22Rv1 (cell line): ENCODE data around the gene ANKS1B.

Experiments
- H3K27ac ChIP-seq: fragments of 450-650 bp; 2 replicates; pipeline ENCODE4 v1.5.1; 2017
- ZFX ChIP-seq: fragments of 450-650 bp; IDR thresholded peaks from 2 replicates; pipeline ENCODE4 v1.6.1; 2017; ENCODE audit warnings: antibody characterized with exemption, borderline replicate concordance
- TF ChIP-seq, protein P1 (sequence below): fragments of 450-650 bp; IDR thresholded peaks from 2 replicates; pipeline ENCODE4 v1.5.1; 2017; ENCODE audit warnings: mild to moderate bottlenecking

ANKS1B gene

DNA sequence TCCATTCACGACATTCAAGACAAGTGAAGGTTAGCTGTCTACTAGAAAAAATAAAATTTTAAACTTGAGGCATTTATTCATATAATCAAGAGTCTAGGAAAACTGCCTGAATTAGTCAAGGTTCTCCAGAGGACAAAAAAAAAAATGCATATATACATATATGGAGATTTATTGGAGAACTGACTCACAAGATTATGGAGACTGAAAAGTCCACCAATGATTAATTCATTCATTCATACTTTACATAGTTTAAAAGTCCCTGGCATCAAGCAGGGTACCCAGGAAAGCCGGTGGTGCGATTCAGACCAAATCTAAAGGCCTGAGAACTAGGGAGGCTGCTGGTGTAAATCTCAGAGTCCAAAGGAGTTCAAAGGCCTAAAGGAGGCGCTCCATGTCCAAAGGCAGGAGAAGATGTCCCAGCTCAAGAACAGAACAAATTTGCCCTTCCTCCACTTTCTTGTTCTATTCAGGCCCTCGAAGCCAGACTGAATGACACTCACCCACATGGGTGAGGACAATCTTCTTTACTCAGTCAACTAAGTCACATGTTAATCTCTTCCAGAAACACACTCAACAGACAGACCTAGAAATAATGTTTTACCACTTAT, 64.3 kb downstream of the ANKS1B start:
- TF ChIP-seq ZFX = no peak
- TF ChIP-seq, protein P1, sequence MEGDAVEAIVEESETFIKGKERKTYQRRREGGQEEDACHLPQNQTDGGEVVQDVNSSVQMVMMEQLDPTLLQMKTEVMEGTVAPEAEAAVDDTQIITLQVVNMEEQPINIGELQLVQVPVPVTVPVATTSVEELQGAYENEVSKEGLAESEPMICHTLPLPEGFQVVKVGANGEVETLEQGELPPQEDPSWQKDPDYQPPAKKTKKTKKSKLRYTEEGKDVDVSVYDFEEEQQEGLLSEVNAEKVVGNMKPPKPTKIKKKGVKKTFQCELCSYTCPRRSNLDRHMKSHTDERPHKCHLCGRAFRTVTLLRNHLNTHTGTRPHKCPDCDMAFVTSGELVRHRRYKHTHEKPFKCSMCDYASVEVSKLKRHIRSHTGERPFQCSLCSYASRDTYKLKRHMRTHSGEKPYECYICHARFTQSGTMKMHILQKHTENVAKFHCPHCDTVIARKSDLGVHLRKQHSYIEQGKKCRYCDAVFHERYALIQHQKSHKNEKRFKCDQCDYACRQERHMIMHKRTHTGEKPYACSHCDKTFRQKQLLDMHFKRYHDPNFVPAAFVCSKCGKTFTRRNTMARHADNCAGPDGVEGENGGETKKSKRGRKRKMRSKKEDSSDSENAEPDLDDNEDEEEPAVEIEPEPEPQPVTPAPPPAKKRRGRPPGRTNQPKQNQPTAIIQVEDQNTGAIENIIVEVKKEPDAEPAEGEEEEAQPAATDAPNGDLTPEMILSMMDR = peak; percentile 27

DNA sequence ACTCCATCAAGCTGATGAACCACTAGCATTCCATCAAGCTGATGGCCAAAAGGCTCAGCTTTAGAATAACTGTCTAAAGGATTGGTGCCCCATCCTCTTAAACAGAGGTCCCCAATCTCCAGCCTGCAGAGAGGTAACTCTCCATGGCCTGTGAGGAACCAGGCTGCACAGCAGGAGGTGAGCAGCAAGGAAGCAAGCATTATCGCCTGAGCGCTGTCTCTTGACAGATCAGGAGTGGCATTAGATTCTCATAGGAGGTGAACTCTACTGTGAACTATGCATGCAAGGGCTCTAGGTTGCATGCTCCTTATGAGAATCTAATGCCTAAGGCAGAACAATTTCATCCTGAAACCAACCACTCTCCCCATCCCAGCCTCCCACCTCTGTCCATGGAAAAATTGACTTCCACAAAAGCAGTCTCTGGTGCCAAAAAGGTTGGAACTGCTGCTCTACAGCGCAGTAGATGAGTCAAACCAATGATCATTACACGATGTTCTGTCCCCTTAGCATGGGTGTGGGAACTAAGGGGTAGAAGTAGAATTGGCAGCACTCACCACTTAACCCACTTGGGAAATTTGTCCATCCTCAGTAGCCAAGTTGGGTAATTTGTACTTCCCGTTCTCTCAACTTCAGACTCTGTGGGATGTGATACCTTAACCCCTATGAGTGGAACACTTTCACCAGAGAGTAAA, 66.9 kb downstream of the ANKS1B start:
- TF ChIP-seq, protein P1 = no peak
- TF ChIP-seq ZFX = no peak

More for the DNA sequence above, 64.3 kb downstream of the ANKS1B start:
- no peak overlapping the region for H3K27ac ChIP-seq

DNA sequence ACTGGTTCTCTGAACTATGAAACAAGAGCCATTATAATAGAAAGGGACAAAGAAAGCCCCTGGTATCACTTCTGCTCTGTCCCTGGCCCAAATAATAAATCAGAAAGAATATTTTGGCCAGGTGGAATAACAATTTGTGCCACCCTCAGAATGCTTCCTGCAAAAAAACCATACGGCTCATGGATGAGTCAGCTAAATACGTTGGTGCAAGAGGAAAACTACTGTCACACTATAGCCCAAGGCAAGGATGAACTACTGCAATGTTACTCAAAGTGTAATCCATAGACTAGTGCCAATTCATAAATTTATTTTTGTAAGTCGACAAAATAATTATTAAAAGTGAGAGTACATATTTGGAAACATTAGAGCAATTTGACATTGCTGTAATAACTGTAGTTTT, 68.2 kb downstream of the ANKS1B start:
- TF ChIP-seq, protein P1 = no peak
- no peak for TF ChIP-seq ZFX
- no peak overlapping the region for H3K27ac ChIP-seq

More for the DNA sequence above, 66.9 kb downstream of the ANKS1B start:
- no peak overlapping the region for H3K27ac ChIP-seq

DNA sequence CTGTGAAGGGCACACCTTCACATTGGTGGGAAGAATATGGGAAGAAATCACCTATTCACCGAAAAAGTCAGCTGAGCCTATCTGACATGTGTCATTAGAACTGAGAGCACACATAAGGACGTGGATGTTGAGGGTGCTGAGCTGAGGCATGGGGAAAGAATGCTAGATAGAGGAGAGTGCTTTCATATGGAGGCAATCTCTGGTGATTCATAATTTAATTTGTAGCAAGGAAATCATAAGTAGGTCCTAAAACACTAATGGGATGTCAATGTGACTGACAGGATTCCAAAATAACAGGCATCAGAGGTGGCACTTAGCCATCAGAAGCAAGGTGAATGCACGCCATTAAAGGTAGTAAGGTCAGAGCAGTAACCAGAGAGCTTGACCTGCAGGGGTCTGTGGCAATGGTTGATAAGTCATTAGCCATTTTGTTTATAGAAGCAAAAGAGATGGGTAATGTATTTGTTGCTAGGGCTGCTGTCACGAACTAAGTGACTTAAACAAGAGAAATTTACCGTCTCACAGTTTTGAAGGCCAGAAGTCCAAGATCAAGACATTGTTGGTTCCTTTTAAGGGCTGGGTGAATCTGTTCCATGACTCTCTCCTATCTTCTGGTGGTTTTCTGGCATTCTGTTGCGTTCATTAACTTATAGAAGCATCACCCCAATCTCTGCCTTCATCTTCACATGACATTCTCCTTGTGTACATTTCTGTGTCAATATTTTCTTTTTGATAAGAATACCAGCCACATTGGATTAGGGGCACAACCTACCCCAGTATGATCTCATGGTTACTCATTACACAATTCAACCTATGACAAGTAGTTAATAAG, 69.3 kb downstream of the ANKS1B start:
- H3K27ac ChIP-seq = no peak overlapping the region
- TF ChIP-seq, protein P1 = no peak
- no peak for TF ChIP-seq ZFX

DNA sequence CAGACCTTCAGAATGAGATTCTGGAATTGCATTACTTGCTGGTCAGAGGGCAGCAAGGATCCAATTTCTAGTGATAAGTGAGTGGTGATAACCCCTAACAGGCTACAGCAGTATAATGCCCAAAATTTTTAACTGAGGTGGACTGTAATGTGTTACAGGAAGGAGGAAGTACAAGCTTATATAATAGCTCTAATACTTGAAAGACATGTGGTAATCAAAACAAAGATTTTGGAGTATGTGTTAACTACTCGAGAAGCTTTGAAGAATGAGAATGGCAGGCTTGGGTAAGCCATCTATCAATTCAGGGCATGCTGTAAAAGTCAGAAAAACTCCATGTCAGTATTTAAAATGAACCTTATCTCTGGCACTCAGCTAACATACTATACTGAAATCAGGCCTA, 70.5 kb downstream of the ANKS1B start:
- TF ChIP-seq, protein P1 = no peak
- TF ChIP-seq ZFX = no peak
- no peak overlapping the region for H3K27ac ChIP-seq

DNA sequence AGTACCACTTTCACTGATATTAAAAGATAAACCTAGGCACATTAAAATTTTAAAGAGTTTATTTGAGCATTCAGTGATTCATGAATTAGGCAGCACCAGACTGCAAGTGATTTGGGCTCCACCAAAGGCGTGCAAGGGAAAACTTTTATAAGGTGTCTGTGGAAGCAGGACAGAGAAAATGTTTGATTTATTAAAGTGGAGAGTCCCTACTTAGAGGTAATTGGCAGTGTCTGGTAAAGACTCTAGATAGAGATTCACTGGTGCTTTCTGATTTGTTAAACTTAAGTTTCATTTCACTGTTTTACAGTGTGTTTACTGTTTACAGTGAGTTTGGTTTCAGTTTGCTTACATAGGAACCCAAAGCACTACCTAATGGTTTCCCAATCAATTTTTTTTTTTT, 72.8 kb downstream of the ANKS1B start:
- TF ChIP-seq ZFX = no peak
- TF ChIP-seq, protein P1 = no peak

DNA sequence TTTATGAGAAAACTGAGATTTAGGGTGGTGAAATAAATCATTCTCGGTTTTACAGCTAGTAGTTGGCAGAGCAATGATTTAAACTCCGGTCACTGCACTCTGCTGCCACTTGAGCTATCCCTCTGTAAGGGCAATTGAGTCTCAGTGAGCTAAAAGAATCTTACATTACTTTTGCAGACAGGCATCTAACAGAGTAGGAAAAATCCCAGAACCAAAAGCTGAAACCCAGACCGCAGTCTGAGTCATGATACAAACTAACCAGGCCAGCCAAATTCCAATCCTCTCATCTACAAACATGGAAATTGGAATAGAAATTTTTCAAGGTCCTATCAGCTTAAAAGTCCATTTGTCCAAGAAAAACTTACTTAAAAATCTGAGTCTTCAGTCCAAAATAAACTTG, 73.7 kb downstream of the ANKS1B start:
- TF ChIP-seq, protein P1 = no peak
- no peak for TF ChIP-seq ZFX

More for the DNA sequence above, 72.8 kb downstream of the ANKS1B start:
- no peak overlapping the region for H3K27ac ChIP-seq

More for the DNA sequence above, 73.7 kb downstream of the ANKS1B start:
- no peak overlapping the region for H3K27ac ChIP-seq
